Right lung (tissue), 5 donors: ENCODE measurements around the gene RNF181. TPM values are rescaled to one million over a fixed set of nuclear protein-coding genes. Genes with fewer than 3 reads are reported as not detected.
A peak's percentile ranks its signal among the peaks of the same experiment; 100 is the strongest.
"Not testable (repeated sequence)": the region's sequence is repeated elsewhere in the genome, so short reads cannot be mapped to it uniquely, and the experiment has no call there.

Source experiments
- DNase-seq, 2 donors: peaks; one replicate each; pipeline ENCODE4 v3.0.0-alpha.2; 2013
- polyA plus RNA-seq, 5 donors: library from polyadenylated mRNA; unstranded; fragments of 120-200 nt; gene quantifications; one replicate each; pipeline versions ENCODE4 v1.2.1 to v1.2.3, GENCODE V29; 2013; ENCODE audit warnings: inconsistent platforms in 1 of 5, low replicate concordance in 1 of 5; ENCODE audit not compliant: insufficient read length in 5 of 5, insufficient read depth in 1 of 5

Gene RNF181
- polyA plus RNA-seq, 5 donors = 99.7 to 114 (median 110) TPM

GRCh38 chr2:85566265-85566664, 29.3 kb upstream of the RNF181 start:
- no peak for DNase-seq

- no peak for DNase-seq
Measured at GRCh38 chr2:85575739-85576138, 19.8 kb upstream of the RNF181 start.

GRCh38 chr2:85577063-85577385, 18.5 kb upstream of the RNF181 start:
- DNase-seq = no peak

- peak in 1 of 2 donors; percentile 49 for DNase-seq
Measured at GRCh38 chr2:85577386-85578242, 17.9 kb upstream of the RNF181 start, which contains the start of gene VAMP8. TSS of gene VAMP8 (plus strand) at chr2:85577586. CDS start at chr2:85577647, 61 bp downstream.

GRCh38 chr2:85578243-85579180, 17.0 kb upstream of the RNF181 start:
- no peak for DNase-seq

- DNase-seq = peak in 1 of 2 donors; percentile 43
Measured at GRCh38 chr2:85579266-85579935, 16.1 kb upstream of the RNF181 start.

GRCh38 chr2:85580206-85580605, 15.3 kb upstream of the RNF181 start:
- DNase-seq = no peak

GRCh38 chr2:85582492-85582891, 13.1 kb upstream of the RNF181 start:
- DNase-seq = no peak

- DNase-seq = no peak
Measured at GRCh38 chr2:85583667-85584353, 11.7 kb upstream of the RNF181 start.

GRCh38 chr2:85584354-85584856, 11.1 kb upstream of the RNF181 start, which contains the start of gene VAMP5:
TSS of gene VAMP5 (plus strand) at chr2:85584431. CDS start at chr2:85584491, 60 bp downstream.
- peak in 1 of 2 donors; percentile 40 for DNase-seq

GRCh38 chr2:85584857-85585780, 10.4 kb upstream of the RNF181 start:
- DNase-seq = no peak

- no peak for DNase-seq
Measured at GRCh38 chr2:85585781-85586105, 9.8 kb upstream of the RNF181 start.

GRCh38 chr2:85588236-85588635, 7.3 kb upstream of the RNF181 start:
- DNase-seq = no peak

- no peak for DNase-seq
Measured at GRCh38 chr2:85588645-85589044, 6.9 kb upstream of the RNF181 start.

GRCh38 chr2:85589181-85589580, 6.4 kb upstream of the RNF181 start:
- no peak for DNase-seq

GRCh38 chr2:85589982-85590791, 5.4 kb upstream of the RNF181 start:
- DNase-seq = no peak

GRCh38 chr2:85590950-85591349, 4.6 kb upstream of the RNF181 start:
- DNase-seq = no peak

GRCh38 chr2:85591563-85591962, 4.0 kb upstream of the RNF181 start:
- DNase-seq = no peak

GRCh38 chr2:85592299-85592698, 3.2 kb upstream of the RNF181 start:
- not testable (repeated sequence) for DNase-seq
